Neural progenitor cell (in vitro differentiated cells): ENCODE data around the gene STAG1.
"Not testable (repeated sequence)": the region's sequence is repeated elsewhere in the genome, so short reads cannot be mapped to it uniquely, and the experiment has no call there.

Source experiments
- CTCF ChIP-seq: fragments of 200-600 bp; sonication (generic); IDR thresholded peaks from 2 replicates; pipeline ENCODE4 v1.5.1; 2017; ENCODE audit warnings: antibody characterized with exemption, mild to moderate bottlenecking
- EZH2 ChIP-seq: fragments of 200-600 bp; sonication (generic); IDR thresholded peaks from 2 replicates; pipeline ENCODE4 v1.6.1; 2017; ENCODE audit warnings: antibody characterized with exemption, mild to moderate bottlenecking, moderate library complexity
- EZH2phosphoT487 ChIP-seq: fragments of 200-600 bp; sonication (generic); IDR thresholded peaks from 2 replicates; pipeline ENCODE4 v1.6.1; 2017; ENCODE audit warnings: antibody characterized with exemption

GRCh38 chr3:136722916-136723315 is 29.3 kb downstream of the STAG1 start:
- TF ChIP-seq CTCF, EZH2, EZH2phosphoT487: not testable (repeated sequence)
